ENCODE results near the gene LRRC47. TPM values are rescaled to one million over a fixed set of nuclear protein-coding genes. Genes with fewer than 3 reads are reported as not detected.

Gene LRRC47
- total and polyA plus RNA-seq, 2 of the 8 experiments (the other 6 are each of a cell fraction or from before 2014, with no cell fraction given), result 38.3 to 82.4 TPM

DNA sequence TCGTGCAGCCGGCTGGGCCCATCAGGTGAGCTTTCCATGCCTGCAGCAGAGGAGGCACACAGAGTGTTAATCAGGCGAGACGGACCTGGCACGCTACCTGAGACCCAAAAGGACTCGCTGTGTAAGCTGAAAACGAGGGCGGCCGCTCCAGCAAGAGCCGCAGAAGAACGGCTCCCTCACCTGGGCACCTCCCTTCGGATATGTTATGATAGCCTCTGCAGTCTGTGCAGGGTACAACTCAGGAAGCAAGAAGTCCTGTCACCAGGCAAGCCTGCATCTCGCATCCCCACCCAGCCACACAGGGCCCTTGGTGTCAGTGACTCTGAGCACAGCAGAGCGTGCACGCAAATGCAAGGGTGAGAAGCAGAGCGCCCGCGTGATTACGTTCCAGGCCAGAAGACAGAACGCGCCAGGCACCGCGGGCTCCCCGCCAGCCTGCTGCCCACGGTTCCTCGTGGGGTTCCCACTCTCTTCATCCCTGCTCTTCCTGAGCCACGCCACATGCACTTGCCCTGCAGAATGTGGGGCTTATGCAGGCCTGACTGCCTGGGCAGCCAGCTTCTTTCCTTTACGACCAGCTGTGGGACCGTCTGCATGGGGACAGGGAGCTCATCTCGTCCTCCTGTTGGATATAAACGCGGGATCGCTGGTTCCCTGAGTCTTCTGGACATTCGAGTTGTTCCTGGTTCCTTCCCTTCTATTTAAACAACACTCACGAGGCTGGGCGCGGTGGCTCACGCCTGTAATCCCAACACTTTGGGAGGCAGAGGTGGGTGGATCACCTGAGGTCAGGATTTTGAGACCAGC is 20.2 kb upstream of the LRRC47 start:
- POLR2A ChIA-PET (ENCODE audit: partially characterized antibody), result interaction anchor here (0.9 to 1.6 kb wide), 2 partner anchors 22 to 23 kb away, joined by 3 to 4 read pairs; no protein-coding TSS in a partner anchor
- 91% methylated on average over 38 of the region's 38 CpGs; no CpG with 5 or more reads in 1 of the 2 experiments for WGBS, 2 experiments (ENCODE audit: extremely low coverage in 1 of 2, insufficient coverage in 1 of 2, insufficient read length in 1 of 2, insufficient replicate concordance in 2 of 2, low coverage in 1 of 2, low lambda C conversion rate in 2 of 2, missing lambda C conversion rate in 1 of 2)
- no peak overlapping the region for H3K23ac ChIP-seq (ENCODE audit: insufficient read length)

More for the DNA sequence above, 20.2 kb upstream of the LRRC47 start:
- Histone ChIP-seq H3K23me2 (ENCODE audit: low read depth, low read length) (no peaks in the 10 kb centered on the region), H3K14ac (ENCODE audit: insufficient read length) (no peak overlapping the region), H2AK5ac (ENCODE audit: low read depth, low read length) (no peak overlapping the region), H4K5ac (ENCODE audit: insufficient read length, low read depth, low read length) (no peak overlapping the region), H3K4me2 (ENCODE audit: insufficient read depth in 1 of 2, low read depth in 2 of 2, low read length in 2 of 2) (no peak overlapping the region), H3K27me3 (replicated peaks in 1 of 4; ENCODE audit: control insufficient read depth in 3 of 4, extremely low read depth in 1 of 4, insufficient read depth in 3 of 4, low read length in 3 of 4) (no peaks in the 10 kb centered on the region), H4K20me1 (replicated peaks in 1 of 2; ENCODE audit: control insufficient read depth in 1 of 2, insufficient read depth in 2 of 2, low read length in 2 of 2) (peaks cover 0 to 1% of the 10 kb centered on the region in 2 experiments), H2BK12ac (ENCODE audit: low read depth, low read length) (no peak overlapping the region), H4K8ac (ENCODE audit: extremely low read depth, insufficient read depth, low read length) (no peak overlapping the region), H3K79me2 (ENCODE audit: control insufficient read depth in 1 of 2, insufficient read depth in 2 of 2, low read length in 2 of 2) (no peaks in the 10 kb centered on the region), H2BK120ac (replicated peaks; ENCODE audit: low read depth, low read length) (no peak overlapping the region), H3K27ac (ENCODE audit: low read depth, low read length) (no peak overlapping the region), H2BK5ac (ENCODE audit: low read depth, low read length) (no peak overlapping the region), H3K56ac (replicated peaks; ENCODE audit: insufficient read length, low read depth, low read length) (no peak overlapping the region), H3K36me3 (ENCODE audit: control insufficient read depth in 2 of 4, insufficient read depth in 4 of 4, low read length in 3 of 4) (peaks cover 0 to 3% (median 0%) of the 10 kb centered on the region in 4 experiments; a peak in 1 of 8 replicates), H3K79me1 (ENCODE audit: low read depth, low read length) (no peaks in the 10 kb centered on the region), H2AFZ (ENCODE audit: low read length) (no peak overlapping the region), H3K18ac (ENCODE audit: extremely low read depth, low read length) (no peak overlapping the region), H3K9me3 (ENCODE audit: insufficient read depth in 2 of 2, low read depth in 1 of 2, low read length in 1 of 2) (no peaks in the 10 kb centered on the region), H2BK20ac (ENCODE audit: low read length) (no peak overlapping the region), H3K4me3 (ENCODE audit: extremely low read depth in 1 of 4, insufficient read depth in 2 of 4, low read depth in 3 of 4, low read length in 4 of 4) (no peak overlapping the region), H3K4me1 (replicated peaks in 1 of 4; ENCODE audit: control insufficient read depth in 3 of 4, insufficient read depth in 4 of 4, low read length in 3 of 4) (no peaks in the 10 kb centered on the region; a peak in 1 of 7 replicates), H4K91ac (replicated peaks; ENCODE audit: insufficient read length, low read length) (no peak overlapping the region), H3K4ac (replicated peaks; ENCODE audit: insufficient read length, low read depth, low read length) (no peak overlapping the region), H3K9ac (replicated peaks in 1 of 4; ENCODE audit: extremely low read depth in 1 of 4, low read depth in 3 of 4, low read length in 3 of 4) (no peak overlapping the region), H2BK15ac (ENCODE audit: low read length) (no peak overlapping the region)
- TF ChIP-seq BRCA1 (IDR thresholded peaks at IDR 0.05; ENCODE audit: low read depth, low read length), result no peak
- no peak for TF ChIP-seq SP4 (IDR thresholded peaks at IDR 0.05; ENCODE audit: low read length)
- no peak for TF ChIP-seq KDM5A (IDR thresholded peaks at IDR 0.05; ENCODE audit: low read length)
- DNase-seq (ENCODE audit: low read depth in 1 of 2, low spot score in 2 of 2) (no peak), FAIRE-seq (no peak)
- CTCF ChIA-PET (ENCODE audit: partially characterized antibody), result interaction anchor here (0.6 to 2.7 kb wide), 2 partner anchors 12 to 39 kb away, joined by 3 to 8 read pairs; no protein-coding TSS in a partner anchor

All from H1 (cell line).